Stimulated activated CD4-positive, alpha-beta T cell treated with anti-CD3 and anti-CD28 coated beads, Interleukin-1b, Interleukin-23, amount 100 ng/mL, for 1 hour (primary cell): ENCODE data around the gene CCNT2.
"Not testable (repeated sequence)": the region's sequence is repeated elsewhere in the genome, so short reads cannot be mapped to it uniquely, and the experiment has no call there.

Experiments
- DNase-seq, 2 donors: peaks; one replicate each; pipeline ENCODE4 v3.0.0-alpha.2; 2020; ENCODE audit warnings: low read depth in 2 of 2

The CCNT2 gene

DNA sequence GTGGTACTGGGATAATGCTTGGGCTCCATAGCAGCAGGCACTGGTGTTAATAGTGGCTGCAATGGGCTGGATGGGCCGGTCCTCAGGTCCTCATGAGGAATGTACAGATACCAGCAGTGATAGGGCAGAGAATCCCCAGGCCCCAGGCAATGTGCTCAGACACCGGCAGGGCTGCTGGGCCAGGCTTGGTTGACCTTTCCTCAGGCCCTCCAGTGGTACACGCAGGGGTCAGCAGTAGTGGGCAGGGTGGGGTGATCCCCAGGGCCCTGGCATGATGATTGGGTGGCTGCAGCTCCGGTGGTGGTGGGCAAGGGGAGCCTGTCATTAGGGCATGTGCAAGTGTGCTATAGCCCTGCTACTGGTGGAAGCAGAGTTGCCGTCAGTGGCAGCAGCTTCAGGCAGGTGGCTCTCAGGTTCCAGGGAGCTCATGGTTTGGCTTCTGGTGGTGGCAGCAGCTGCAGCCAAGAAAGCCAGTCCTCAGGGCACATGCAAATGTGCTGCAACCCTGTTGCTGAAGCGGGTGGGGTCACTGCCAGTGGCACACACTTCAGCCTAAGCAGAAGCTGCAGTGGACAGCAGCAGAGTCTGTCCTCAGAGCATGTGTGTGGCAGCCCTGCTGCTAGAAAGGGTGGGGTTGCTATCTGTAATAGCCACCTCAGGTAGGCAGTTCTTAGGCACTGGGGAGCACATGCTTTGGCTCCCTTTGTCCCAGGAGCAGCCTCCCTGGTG is 56.8 kb downstream of the CCNT2 start:
- no peak for DNase-seq

DNA sequence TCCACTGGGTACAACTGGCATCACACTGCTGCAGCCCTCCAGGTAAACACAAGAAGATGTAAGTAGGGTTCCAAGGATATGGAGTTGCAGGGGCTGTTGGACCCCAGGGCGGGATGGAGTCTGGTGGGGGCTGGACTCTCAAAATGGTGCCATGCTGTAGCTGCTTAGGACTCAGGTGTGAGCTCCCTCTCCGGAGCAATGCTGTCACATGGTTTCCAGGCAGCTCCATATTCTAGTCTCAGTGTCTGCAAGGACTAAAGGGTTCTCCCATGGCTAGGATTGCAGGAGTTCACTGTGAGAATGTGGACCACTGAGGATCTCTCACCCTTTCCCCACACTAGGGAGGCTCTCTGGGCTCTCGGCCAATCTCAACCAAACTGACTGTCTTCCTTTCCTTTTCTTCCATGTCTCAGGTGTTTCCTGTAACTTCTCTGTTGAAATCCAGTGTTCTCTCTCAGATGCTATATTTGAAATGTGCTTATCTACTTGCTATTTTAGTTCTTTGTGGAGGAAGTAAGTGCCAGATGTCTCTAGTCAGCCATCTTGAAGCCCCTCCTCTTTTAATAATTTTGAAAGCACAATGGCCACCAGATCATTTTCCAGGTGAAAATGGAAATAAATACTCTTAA is 57.6 kb downstream of the CCNT2 start:
- DNase-seq: no peak

DNA sequence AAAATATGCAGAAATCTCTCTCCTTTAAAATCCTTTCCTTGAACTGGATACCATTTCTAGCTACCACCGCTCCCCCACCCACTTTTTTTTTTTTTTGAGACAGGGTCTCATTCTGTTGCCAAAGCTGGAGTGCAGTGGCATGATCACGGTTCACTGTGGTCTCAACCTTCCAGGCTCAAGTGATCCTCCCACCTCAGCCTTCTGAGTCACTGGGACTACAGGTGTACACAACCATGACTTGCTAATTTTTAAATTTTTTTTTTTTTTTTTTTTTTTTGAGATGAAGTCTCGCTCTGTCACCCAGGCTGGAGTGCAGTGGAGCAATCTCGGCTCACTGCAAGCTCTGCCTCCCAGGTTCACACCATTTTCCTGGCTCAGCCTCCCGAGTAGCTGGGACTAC is 58.5 kb downstream of the CCNT2 start:
- DNase-seq: not testable (repeated sequence)

DNA sequence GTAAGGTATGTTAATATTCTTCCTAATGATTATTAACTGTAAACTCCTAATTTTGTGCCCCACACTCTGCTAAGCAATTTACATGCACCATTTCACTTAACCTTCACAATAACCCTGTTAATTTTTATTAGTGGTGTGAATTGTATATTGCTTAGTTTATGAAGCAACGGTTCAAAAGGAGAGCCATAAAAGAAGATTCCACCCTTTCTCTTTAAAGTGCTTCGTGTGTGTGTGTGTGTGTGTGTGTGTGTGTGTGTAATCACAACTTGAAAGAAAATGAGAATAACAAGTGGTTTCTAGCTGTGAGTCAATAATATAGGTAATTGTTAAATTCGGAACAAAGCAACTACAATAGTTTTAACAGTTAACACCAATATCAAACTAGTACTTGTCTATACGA is 60.6 kb downstream of the CCNT2 start:
- DNase-seq: no peak

DNA sequence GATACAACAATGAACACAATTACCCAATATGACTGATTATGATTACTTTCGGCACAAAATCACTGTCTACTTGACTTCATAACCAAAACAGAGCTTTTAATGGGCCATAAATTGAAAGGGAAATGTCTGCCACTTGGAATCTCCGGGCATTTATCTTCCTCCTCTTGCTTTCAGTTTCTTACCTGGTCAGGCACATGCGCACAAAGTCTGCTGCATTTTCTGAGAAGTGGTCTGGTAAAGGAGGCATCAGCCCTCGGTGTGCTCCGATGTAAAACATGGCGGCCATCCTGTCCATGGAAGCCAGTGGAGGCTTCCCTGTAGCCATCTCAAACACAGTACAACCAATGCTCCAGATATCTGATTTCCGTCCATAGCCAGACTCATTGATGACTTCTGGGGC is 62.0 kb downstream of the CCNT2 start:
- no peak for DNase-seq

DNA sequence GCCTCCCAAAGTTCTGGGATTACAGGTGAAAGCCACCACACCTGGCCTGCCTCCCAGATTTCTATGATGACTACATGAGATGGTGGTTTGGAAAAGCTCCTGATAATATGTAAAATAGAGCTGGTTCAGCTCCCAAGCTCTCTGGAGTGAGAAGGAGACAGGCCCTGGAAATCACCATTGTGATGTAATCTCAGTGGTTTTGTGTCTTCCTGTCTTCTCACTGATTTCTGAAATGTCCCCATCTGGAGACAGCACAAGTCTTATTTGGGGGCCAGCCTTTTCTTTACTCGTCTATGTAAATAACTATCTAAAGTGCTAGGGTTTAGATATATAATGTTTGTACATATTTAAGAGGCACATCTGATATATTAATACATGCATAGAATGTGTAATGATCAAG is 64.0 kb downstream of the CCNT2 start:
- DNase-seq: no peak

DNA sequence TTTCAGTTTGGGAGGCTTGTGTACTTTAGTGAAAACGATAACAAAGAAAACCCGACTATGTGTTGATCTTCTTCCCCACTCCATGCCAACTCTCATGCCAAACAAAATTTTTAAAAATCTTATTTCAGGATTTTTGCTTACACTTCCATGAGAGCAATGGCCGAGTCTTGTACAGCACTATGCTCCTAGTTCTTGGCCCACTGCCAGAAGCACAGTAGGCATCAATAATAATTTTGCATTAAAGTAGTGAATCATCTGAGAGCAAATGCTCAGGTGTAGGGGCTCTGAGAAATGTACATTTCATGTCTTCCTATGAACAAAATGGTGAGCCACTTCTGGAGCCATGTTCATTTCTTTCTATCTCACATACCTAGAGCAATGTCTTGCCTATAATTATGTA is 66.4 kb downstream of the CCNT2 start:
- no peak for DNase-seq

DNA sequence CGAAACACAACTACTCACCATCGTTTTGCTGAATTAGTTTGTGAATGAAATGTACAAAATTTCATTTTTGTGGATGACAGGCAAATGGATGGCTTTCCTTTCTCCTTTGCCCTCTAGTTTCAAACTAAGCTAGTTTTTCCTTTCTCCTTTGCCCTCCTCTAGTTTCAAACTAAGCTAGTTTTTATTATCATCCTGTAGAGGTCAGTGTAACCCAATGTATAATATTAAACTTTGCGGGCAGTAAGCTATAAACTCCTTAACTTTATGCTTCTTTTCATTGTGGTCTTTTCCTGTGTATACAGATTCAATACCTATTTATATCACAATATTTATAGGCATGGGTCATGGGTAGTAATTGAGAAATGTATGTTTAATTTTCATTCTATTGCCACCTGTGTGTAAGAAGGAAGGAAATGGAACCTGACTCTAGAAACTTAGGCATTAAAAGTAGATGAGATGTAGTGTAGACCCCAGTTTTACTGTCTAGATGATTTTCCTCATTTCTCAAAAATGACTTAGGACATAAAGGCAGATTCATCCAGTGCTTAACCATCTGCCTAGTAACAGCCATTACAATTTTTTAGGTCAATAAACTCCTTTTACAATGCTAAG is 70.5 kb downstream of the CCNT2 start:
- DNase-seq: no peak

DNA sequence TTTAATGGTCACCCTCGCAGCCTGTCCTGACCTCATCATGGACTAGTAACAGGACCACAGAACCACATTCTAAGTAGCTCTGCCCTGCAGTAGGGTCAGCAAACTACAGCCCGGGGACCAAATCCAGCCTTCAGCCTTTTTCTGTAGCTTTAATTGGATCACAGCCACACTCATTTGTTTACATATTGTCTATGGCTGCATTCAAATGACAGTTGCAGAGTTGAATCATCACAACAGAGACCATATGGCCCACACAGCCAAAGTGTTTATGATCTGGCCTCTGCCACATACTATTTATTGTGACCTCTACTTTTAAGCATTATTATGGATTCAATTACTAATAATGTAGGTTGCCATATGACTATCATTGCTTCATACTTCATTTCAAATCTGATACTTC is 80.9 kb downstream of the CCNT2 start:
- no peak for DNase-seq

DNA sequence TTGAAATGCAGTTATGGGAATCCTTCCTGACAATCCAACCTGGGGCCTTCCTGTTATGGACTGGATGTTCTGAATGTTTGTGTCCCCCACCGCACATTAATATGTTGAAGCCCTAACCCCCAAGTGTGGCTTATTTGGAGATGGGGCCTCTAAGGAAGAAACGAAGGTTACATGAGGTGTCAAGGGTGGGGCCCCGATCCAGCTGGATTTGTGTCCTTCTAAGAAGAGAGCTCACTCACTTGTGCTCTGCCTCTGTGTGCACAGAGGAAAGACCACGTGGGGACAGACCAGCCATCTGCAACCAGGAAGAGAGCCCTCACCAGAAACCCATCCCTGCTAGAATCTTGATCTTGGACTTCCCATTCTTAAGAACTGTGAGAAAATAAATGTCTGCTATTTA is 84.2 kb downstream of the CCNT2 start:
- no peak for DNase-seq

DNA sequence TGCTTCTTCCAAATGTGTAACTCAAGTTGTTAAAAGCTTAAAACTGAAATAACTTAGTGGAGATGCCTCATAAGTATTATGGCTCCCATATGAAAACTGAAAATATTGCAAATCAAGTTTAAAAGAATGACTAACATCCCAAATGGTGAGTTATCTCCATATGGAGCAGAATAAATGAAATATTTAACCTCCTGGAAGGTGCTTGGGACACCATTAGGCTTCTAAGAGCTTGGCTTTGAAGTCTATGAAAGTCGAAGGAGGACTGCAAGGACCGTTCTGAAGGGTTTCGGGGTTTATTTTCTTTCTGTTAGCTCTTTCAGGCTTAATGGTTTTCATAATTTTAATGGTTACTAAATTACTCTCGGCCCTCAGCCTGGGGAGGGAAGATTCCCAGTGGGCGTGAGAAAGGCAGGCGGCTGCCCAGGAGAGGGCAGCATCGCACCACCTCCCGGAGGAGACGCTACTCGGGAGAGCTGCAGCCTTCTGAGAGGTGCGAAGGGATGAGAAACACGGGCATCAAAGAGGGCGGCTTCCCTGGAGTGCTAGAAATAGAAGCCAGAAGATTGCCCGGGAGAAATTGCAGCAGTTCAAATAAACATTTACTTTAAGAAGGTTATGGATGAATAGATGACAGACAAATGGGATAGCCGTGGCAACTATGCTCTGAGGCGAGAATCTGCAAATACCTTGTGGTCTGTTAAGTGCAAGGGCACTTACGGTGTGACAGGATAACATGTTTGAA is 85.6 kb downstream of the CCNT2 start:
- peak; percentile 34 to 56 for DNase-seq

DNA sequence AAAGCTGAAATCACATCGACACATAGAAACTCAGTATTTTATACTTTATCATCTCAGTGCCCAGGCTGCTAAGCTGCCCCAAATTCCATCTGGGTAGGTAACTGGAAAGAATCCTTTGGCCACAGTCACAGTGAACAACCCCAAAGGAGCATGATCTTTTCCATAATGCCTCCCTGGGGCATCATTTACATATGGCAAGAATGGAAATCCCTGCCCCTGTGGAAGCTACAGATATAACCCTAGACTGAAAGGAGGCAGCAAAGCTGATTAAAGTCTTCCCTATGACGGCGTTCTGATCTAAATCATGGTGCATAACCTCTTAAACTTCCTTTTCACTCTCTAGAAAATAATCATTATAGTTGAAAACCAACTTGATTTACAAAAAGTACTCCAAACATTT is 87.1 kb downstream of the CCNT2 start:
- no peak for DNase-seq
